ENCODE results near the gene BNC2.

DNA sequence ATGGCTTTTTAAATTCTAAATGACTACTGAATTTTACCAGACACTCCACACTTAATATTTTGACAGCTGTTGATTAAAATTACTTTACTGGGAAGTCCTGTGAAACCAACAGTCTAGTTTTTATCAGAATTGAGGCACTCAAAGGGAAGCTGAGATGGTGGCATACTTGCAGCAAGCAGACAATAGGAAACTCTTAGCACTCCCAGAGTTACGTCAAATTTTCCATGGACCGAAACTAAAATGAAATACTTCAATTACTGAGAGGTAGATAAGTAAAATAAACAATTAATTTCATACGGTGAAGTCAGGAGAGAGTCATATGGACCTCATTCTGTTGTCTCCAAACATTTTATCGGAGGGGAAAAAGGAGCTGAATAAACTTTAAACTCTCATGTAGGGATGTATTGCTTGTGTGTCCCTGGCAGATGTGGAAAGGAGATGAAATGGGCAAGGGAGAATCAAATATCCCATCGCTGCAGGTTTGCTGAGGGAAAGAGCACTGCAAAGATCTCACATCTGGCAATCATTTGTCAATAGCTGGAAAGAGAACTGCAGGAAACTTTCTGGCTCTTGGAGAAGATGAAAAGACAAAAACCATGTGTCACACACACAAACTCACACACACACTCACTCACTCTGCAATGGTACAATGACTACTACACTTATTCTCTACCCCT lies 189.4 kb downstream of the BNC2 start:
- TF ChIP-seq POLR2AphosphoS5 (IDR thresholded peaks at IDR 0.05; ENCODE audit: low read depth, low read length) = no peak
- TF ChIP-seq, protein P1, sequence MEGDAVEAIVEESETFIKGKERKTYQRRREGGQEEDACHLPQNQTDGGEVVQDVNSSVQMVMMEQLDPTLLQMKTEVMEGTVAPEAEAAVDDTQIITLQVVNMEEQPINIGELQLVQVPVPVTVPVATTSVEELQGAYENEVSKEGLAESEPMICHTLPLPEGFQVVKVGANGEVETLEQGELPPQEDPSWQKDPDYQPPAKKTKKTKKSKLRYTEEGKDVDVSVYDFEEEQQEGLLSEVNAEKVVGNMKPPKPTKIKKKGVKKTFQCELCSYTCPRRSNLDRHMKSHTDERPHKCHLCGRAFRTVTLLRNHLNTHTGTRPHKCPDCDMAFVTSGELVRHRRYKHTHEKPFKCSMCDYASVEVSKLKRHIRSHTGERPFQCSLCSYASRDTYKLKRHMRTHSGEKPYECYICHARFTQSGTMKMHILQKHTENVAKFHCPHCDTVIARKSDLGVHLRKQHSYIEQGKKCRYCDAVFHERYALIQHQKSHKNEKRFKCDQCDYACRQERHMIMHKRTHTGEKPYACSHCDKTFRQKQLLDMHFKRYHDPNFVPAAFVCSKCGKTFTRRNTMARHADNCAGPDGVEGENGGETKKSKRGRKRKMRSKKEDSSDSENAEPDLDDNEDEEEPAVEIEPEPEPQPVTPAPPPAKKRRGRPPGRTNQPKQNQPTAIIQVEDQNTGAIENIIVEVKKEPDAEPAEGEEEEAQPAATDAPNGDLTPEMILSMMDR (IDR thresholded peaks at IDR 0.05) = no peak

All from Panc1 (cell line).